Measurements from ENCODE around the gene FNDC3B. TPM values are rescaled to one million over a fixed set of nuclear protein-coding genes. Genes with fewer than 3 reads are reported as not detected.

Gene FNDC3B
- total RNA-seq, 2 experiments from 2014 or later, result 9.2 to 13.5 TPM

- Mint-ChIP-seq H3K9me3 (peaks cover 2% of the 10 kb centered on the region), H3K27ac (no peak overlapping the region), H3K27me3 (ENCODE audit: low read depth) (no peaks in the 10 kb centered on the region), H3K36me3 (ENCODE audit: low read depth) (peaks cover 9% of the 10 kb centered on the region), H3K4me1 (ENCODE audit: low read depth) (peaks cover 28% of the 10 kb centered on the region), H3K4me3 (no peak overlapping the region)
- intact Hi-C loops (cut with micrococcal nuclease), result loop anchor here (1.0 to 10.0 kb wide), 5 partner anchors 8 to 802 kb away; no protein-coding TSS in a partner anchor
- DNase-seq, result peak; percentile 21
- CTCF ChIA-PET, result interaction anchor here (0.5 to 1.3 kb wide), 2 partner anchors 12 to 367 kb away, joined by 3 to 4 read pairs; no protein-coding TSS in a partner anchor
Measured at GRCh38 chr3:172046268-172046915, 7.0 kb downstream of the FNDC3B start.

- Mint-ChIP-seq H3K4me3 (no peak overlapping the region), H3K27ac (no peak overlapping the region), H3K9me3 (peaks cover 4% of the 10 kb centered on the region), H3K36me3 (ENCODE audit: low read depth) (peaks cover 18% of the 10 kb centered on the region), H3K27me3 (ENCODE audit: low read depth) (no peaks in the 10 kb centered on the region), H3K4me1 (ENCODE audit: low read depth) (peaks cover 28% of the 10 kb centered on the region)
- no peak for DNase-seq
- intact Hi-C loops (cut with micrococcal nuclease), result loop anchor here (2.0 to 10.0 kb wide), 2 partner anchors 19 to 803 kb away; no protein-coding TSS in a partner anchor
- CTCF ChIA-PET, result interaction anchor here (1.3 kb wide), 1 partner anchor 13 kb away, joined by 3 read pairs; no protein-coding TSS in a partner anchor
Measured at GRCh38 chr3:172047567-172048115, 8.3 kb downstream of the FNDC3B start.

- H3K36me3 Mint-ChIP-seq (ENCODE audit: low read depth), result peaks cover 18% of the 10 kb centered on the region
- no peak overlapping the region for H3K27ac Mint-ChIP-seq
- H3K4me3 Mint-ChIP-seq, result no peak overlapping the region
- no peak for DNase-seq
- intact Hi-C loops (cut with micrococcal nuclease), result loop anchor here (10.0 kb wide), 1 partner anchor 804 kb away; no protein-coding TSS in a partner anchor
- CTCF ChIA-PET, result no interaction called here
- H3K9me3 Mint-ChIP-seq, result peaks cover 5% of the 10 kb centered on the region
- no peaks in the 10 kb centered on the region for H3K27me3 Mint-ChIP-seq (ENCODE audit: low read depth)
- peaks cover 28% of the 10 kb centered on the region for H3K4me1 Mint-ChIP-seq (ENCODE audit: low read depth)
Measured at GRCh38 chr3:172048599-172048998, 9.2 kb downstream of the FNDC3B start.

GRCh38 chr3:172051310-172051956, 12.1 kb downstream of the FNDC3B start:
- Mint-ChIP-seq H3K36me3 (ENCODE audit: low read depth) (peaks cover 20% of the 10 kb centered on the region), H3K27ac (no peak overlapping the region), H3K9me3 (peaks cover 5% of the 10 kb centered on the region), H3K4me3 (no peak overlapping the region), H3K27me3 (ENCODE audit: low read depth) (no peaks in the 10 kb centered on the region), H3K4me1 (ENCODE audit: low read depth) (peaks cover 27% of the 10 kb centered on the region)
- intact Hi-C loops (cut with micrococcal nuclease), result no loop called here
- DNase-seq, result no peak
- CTCF ChIA-PET, result interaction anchor here (0.6 to 0.7 kb wide), 3 partner anchors 209 to 615 kb away, joined by 3 read pairs; no protein-coding TSS in a partner anchor

- intact Hi-C loops (cut with micrococcal nuclease), result no loop called here
- Mint-ChIP-seq H3K9me3 (peaks cover 5% of the 10 kb centered on the region), H3K27ac (no peak overlapping the region), H3K27me3 (ENCODE audit: low read depth) (no peaks in the 10 kb centered on the region), H3K36me3 (ENCODE audit: low read depth) (peaks cover 20% of the 10 kb centered on the region), H3K4me3 (no peak overlapping the region), H3K4me1 (ENCODE audit: low read depth) (peaks cover 27% of the 10 kb centered on the region)
- no peak for DNase-seq
- CTCF ChIA-PET, result no interaction called here
Measured at GRCh38 chr3:172051957-172052354, 12.6 kb downstream of the FNDC3B start.

- Mint-ChIP-seq H3K27ac (no peak overlapping the region), H3K4me3 (no peak overlapping the region), H3K27me3 (ENCODE audit: low read depth) (no peaks in the 10 kb centered on the region), H3K4me1 (ENCODE audit: low read depth) (peaks cover 31% of the 10 kb centered on the region), H3K9me3 (peaks cover 5% of the 10 kb centered on the region), H3K36me3 (ENCODE audit: low read depth) (peaks cover 20% of the 10 kb centered on the region)
- CTCF ChIA-PET, result no interaction called here
- intact Hi-C loops (cut with micrococcal nuclease), result no loop called here
- DNase-seq, result no peak
Measured at GRCh38 chr3:172052405-172052804, 13.0 kb downstream of the FNDC3B start.

- Mint-ChIP-seq H3K27ac (no peak overlapping the region), H3K27me3 (ENCODE audit: low read depth) (no peaks in the 10 kb centered on the region), H3K9me3 (peaks cover 3% of the 10 kb centered on the region), H3K4me1 (ENCODE audit: low read depth) (peaks cover 32% of the 10 kb centered on the region), H3K4me3 (no peak overlapping the region), H3K36me3 (ENCODE audit: low read depth) (peaks cover 20% of the 10 kb centered on the region)
- CTCF ChIA-PET, result interaction anchor here (0.6 kb wide), 1 partner anchor 28 kb away, joined by 3 read pairs; no protein-coding TSS in a partner anchor
- intact Hi-C loops (cut with micrococcal nuclease), result no loop called here
- DNase-seq, result no peak
Measured at GRCh38 chr3:172054115-172054764, 14.9 kb downstream of the FNDC3B start.

GRCh38 chr3:172056416-172056815, 17.0 kb downstream of the FNDC3B start:
- intact Hi-C loops (cut with micrococcal nuclease), result no loop called here
- H3K4me3 Mint-ChIP-seq, result no peak overlapping the region
- H3K4me1 Mint-ChIP-seq (ENCODE audit: low read depth), result peaks cover 28% of the 10 kb centered on the region
- CTCF ChIA-PET, result interaction anchor here (1.2 kb wide), 1 partner anchor 17 kb away, joined by 3 read pairs; no protein-coding TSS in a partner anchor
- peaks cover 3% of the 10 kb centered on the region for H3K9me3 Mint-ChIP-seq
- H3K27me3 Mint-ChIP-seq (ENCODE audit: low read depth), result no peaks in the 10 kb centered on the region
- DNase-seq, result no peak
- H3K36me3 Mint-ChIP-seq (ENCODE audit: low read depth), result peaks cover 11% of the 10 kb centered on the region
- no peak overlapping the region for H3K27ac Mint-ChIP-seq

GRCh38 chr3:172057059-172057458, 17.7 kb downstream of the FNDC3B start:
- H3K4me1 Mint-ChIP-seq (ENCODE audit: low read depth), result peaks cover 34% of the 10 kb centered on the region
- H3K36me3 Mint-ChIP-seq (ENCODE audit: low read depth), result peaks cover 8% of the 10 kb centered on the region
- H3K4me3 Mint-ChIP-seq, result no peak overlapping the region
- no peak for DNase-seq
- no peaks in the 10 kb centered on the region for H3K27me3 Mint-ChIP-seq (ENCODE audit: low read depth)
- CTCF ChIA-PET, result interaction anchor here (1.2 kb wide), 1 partner anchor 18 kb away, joined by 3 read pairs; no protein-coding TSS in a partner anchor
- peaks cover 3% of the 10 kb centered on the region for H3K9me3 Mint-ChIP-seq
- intact Hi-C loops (cut with micrococcal nuclease), result no loop called here
- no peak overlapping the region for H3K27ac Mint-ChIP-seq

- peaks cover 2% of the 10 kb centered on the region for H3K36me3 Mint-ChIP-seq (ENCODE audit: low read depth)
- no peaks in the 10 kb centered on the region for H3K27me3 Mint-ChIP-seq (ENCODE audit: low read depth)
- no peaks in the 10 kb centered on the region for H3K9me3 Mint-ChIP-seq
- H3K27ac Mint-ChIP-seq, result no peak overlapping the region
- H3K4me1 Mint-ChIP-seq (ENCODE audit: low read depth), result peaks cover 37% of the 10 kb centered on the region
- intact Hi-C loops (cut with micrococcal nuclease), result no loop called here
- CTCF ChIA-PET, result interaction anchor here (1.2 kb wide), 1 partner anchor 19 kb away, joined by 3 read pairs; no protein-coding TSS in a partner anchor
- no peak overlapping the region for H3K4me3 Mint-ChIP-seq
- DNase-seq, result no peak
Measured at GRCh38 chr3:172057624-172058327, 18.4 kb downstream of the FNDC3B start.

- peaks cover 4% of the 10 kb centered on the region for H3K36me3 Mint-ChIP-seq (ENCODE audit: low read depth)
- no peak for DNase-seq
- H3K9me3 Mint-ChIP-seq, result no peaks in the 10 kb centered on the region
- intact Hi-C loops (cut with micrococcal nuclease), result no loop called here
- H3K4me3 Mint-ChIP-seq, result no peak overlapping the region
- no peak overlapping the region for H3K27ac Mint-ChIP-seq
- peaks cover 33% of the 10 kb centered on the region for H3K4me1 Mint-ChIP-seq (ENCODE audit: low read depth)
- CTCF ChIA-PET, result no interaction called here
- no peaks in the 10 kb centered on the region for H3K27me3 Mint-ChIP-seq (ENCODE audit: low read depth)
Measured at GRCh38 chr3:172059532-172059931, 20.2 kb downstream of the FNDC3B start.
